Neural cell (in vitro differentiated cells): ENCODE results near the gene CAMK1D. TPM values are rescaled to one million over a fixed set of nuclear protein-coding genes. Genes with fewer than 3 reads are reported as not detected.

ENCODE experiments used
- H2AFZ ChIP-seq: fragments of 200-600, 300-800 bp; sonication (generic), shearing (Covaris generic); 2 replicates; pipeline ENCODE4 v1.6.0; 2014; ENCODE audit warnings: low read depth, mild to moderate bottlenecking, antibody characterized with exemption, low read length, moderate library complexity
- H3F3A ChIP-seq: fragments of 200-600 bp; shearing (Covaris generic); 2 replicates; pipeline ENCODE4 v1.6.1; 2016; ENCODE audit warnings: mild to moderate bottlenecking, moderate library complexity, mixed read lengths, antibody characterized with exemption, low read length; ENCODE audit not compliant: insufficient read depth, poor library complexity, severe bottlenecking
- H3K27ac ChIP-seq: fragments of 200-600, 300-800 bp; sonication (generic), shearing (Covaris generic); 2 replicates; pipeline ENCODE4 v1.5.1; 2014; ENCODE audit warnings: mild to moderate bottlenecking, low read length, moderate library complexity
- H3K27me3 ChIP-seq: fragments of 300-800, 200-600 bp; sonication (generic), shearing (Covaris generic); 2 replicates; pipeline ENCODE4 v1.6.0; 2014; ENCODE audit warnings: mild to moderate bottlenecking, low read depth, low read length, moderate library complexity; ENCODE audit not compliant: insufficient read depth
- H3K36me3 ChIP-seq: fragments of 300-800, 200-600 bp; sonication (generic), shearing (Covaris generic); 2 replicates; pipeline ENCODE4 v1.5.1; 2014; ENCODE audit warnings: mild to moderate bottlenecking, antibody characterized with exemption, low read length, moderate library complexity; ENCODE audit not compliant: insufficient read depth
- H3K4me2 ChIP-seq: fragments of 300-800, 200-600 bp; sonication (generic), shearing (Covaris generic); 2 replicates; pipeline ENCODE4 v1.6.0; 2014; ENCODE audit warnings: mild to moderate bottlenecking, low read length
- H3K4me3 ChIP-seq: fragments of 300-800, 200-600 bp; sonication (generic), shearing (Covaris generic); 2 replicates; pipeline ENCODE4 v1.5.1; 2014; ENCODE audit warnings: mild to moderate bottlenecking, low read length, moderate library complexity
- H3K79me2 ChIP-seq: fragments of 200-600 bp; shearing (Covaris generic); replicated peaks from 2 replicates; pipeline ENCODE4 v1.6.0; 2014; ENCODE audit warnings: mild to moderate bottlenecking, low read length, moderate library complexity; ENCODE audit not compliant: insufficient read depth
- H3K9ac ChIP-seq: fragments of 300-800, 200-600 bp; sonication (generic), shearing (Covaris generic); 2 replicates; pipeline ENCODE4 v1.6.1; 2016; ENCODE audit warnings: mild to moderate bottlenecking, low read length, mixed read lengths
- H3K9me2 ChIP-seq: fragments of 200-600 bp; shearing (Covaris generic); 2 replicates; pipeline ENCODE4 v1.6.1; 2016; ENCODE audit warnings: mild to moderate bottlenecking, low read length, mixed read lengths; ENCODE audit not compliant: insufficient read depth
- H3K9me3 ChIP-seq: fragments of 200-600, 300-800 bp; sonication (generic), shearing (Covaris generic); 2 replicates; pipeline ENCODE4 v1.6.1; 2016; ENCODE audit warnings: mild to moderate bottlenecking, mixed run types, low read length, moderate library complexity, mixed read lengths
- H4K20me1 ChIP-seq: fragments of 200-600 bp; shearing (Covaris generic); 2 replicates; pipeline ENCODE4 v1.6.1; 2016; ENCODE audit warnings: mild to moderate bottlenecking, mixed run types; ENCODE audit not compliant: insufficient read depth
- CTCF ChIP-seq: fragments of 450-650 bp; IDR thresholded peaks from 2 replicates; pipeline ENCODE4 v1.5.1; 2014; ENCODE audit warnings: antibody characterized with exemption, mild to moderate bottlenecking, moderate library complexity; ENCODE audit not compliant: poor library complexity, severe bottlenecking
- EP300 ChIP-seq: fragments of 450-650 bp; conservative IDR thresholded peaks from 2 replicates; pipeline ENCODE4 v1.6.1; 2014; ENCODE audit warnings: antibody characterized with exemption, mild to moderate bottlenecking, moderate library complexity; ENCODE audit not compliant: poor library complexity, severe bottlenecking
- EZH2 ChIP-seq: fragments of 200-600, 300-800 bp; shearing (Covaris generic), sonication (generic); IDR thresholded peaks from 2 replicates; pipeline ENCODE4 v1.6.1; 2014; ENCODE audit warnings: antibody characterized with exemption, low read length, borderline replicate concordance, mild to moderate bottlenecking; ENCODE audit not compliant: insufficient read depth, poor library complexity, severe bottlenecking
- MXI1 ChIP-seq: fragments of 450-650 bp; conservative IDR thresholded peaks from 2 replicates; pipeline ENCODE4 v1.6.1; 2014; ENCODE audit warnings: antibody characterized with exemption, mild to moderate bottlenecking; ENCODE audit not compliant: poor library complexity, severe bottlenecking
- POLR2AphosphoS5 ChIP-seq: IDR thresholded peaks from 2 replicates; pipeline ENCODE4 v1.6.1; 2012
- RAD21 ChIP-seq: fragments of 450-650 bp; conservative IDR thresholded peaks from 2 replicates; pipeline ENCODE4 v1.6.1; 2014; ENCODE audit warnings: antibody characterized with exemption, mild to moderate bottlenecking, moderate library complexity
- REST ChIP-seq: IDR thresholded peaks from 2 replicates; pipeline ENCODE4 v1.6.1; 2012; ENCODE audit warnings: borderline replicate concordance
- SMC3 ChIP-seq: fragments of 450-650 bp; conservative IDR thresholded peaks from 2 replicates; pipeline ENCODE4 v1.6.1; 2014; ENCODE audit warnings: antibody characterized with exemption, mild to moderate bottlenecking, moderate library complexity; ENCODE audit not compliant: poor library complexity
- TAF1 ChIP-seq: IDR thresholded peaks from 2 replicates; pipeline ENCODE4 v1.6.1; 2012; ENCODE audit warnings: low read depth
- polyA plus RNA-seq: library from polyadenylated mRNA; depleted of rRNA; stranded (reverse); fragments of >200 nt; gene quantifications from 2 replicates; pipeline ENCODE4 v1.2.3, GENCODE V29; 2014

Gene CAMK1D
- polyA plus RNA-seq, 1 donor from 2014 or later: 13.8 TPM

GRCh38 chr10:12579954-12580858, 230.9 kb downstream of the CAMK1D start:
- H3K4me3 ChIP-seq: no peak overlapping the region
- no peaks in the 10 kb centered on the region for H3K9me2 ChIP-seq
- H4K20me1 ChIP-seq: no peaks in the 10 kb centered on the region
- no peaks in the 10 kb centered on the region for H3K36me3 ChIP-seq
- no peak for TF ChIP-seq MXI1
- no peak for TF ChIP-seq RAD21
- TF ChIP-seq REST: no peak
- no peak for TF ChIP-seq SMC3
- no peak overlapping the region for H2AFZ ChIP-seq
- H3K27ac ChIP-seq: no peak overlapping the region
- H3K9ac ChIP-seq: no peak overlapping the region
- H3K79me2 ChIP-seq: no peaks in the 10 kb centered on the region
- H3F3A ChIP-seq: no peaks in the 10 kb centered on the region
- H3K4me2 ChIP-seq: no peak overlapping the region
- peaks cover 8% of the 10 kb centered on the region for H3K9me3 ChIP-seq
- H3K27me3 ChIP-seq: no peaks in the 10 kb centered on the region

GRCh38 chr10:12583891-12584595, 234.7 kb downstream of the CAMK1D start:
- H3K9me3 ChIP-seq: no peaks in the 10 kb centered on the region

More at GRCh38 chr10:12583891-12584595, 234.7 kb downstream of the CAMK1D start:
- no peaks in the 10 kb centered on the region for H3K27me3 ChIP-seq
- H3F3A ChIP-seq: no peaks in the 10 kb centered on the region
- no peak overlapping the region for H2AFZ ChIP-seq
- H3K9ac ChIP-seq: no peak overlapping the region
- no peak overlapping the region for H3K4me3 ChIP-seq
- H3K9me2 ChIP-seq: no peaks in the 10 kb centered on the region
- TF ChIP-seq REST (no peak), TAF1 (no peak), EZH2 (no peak), RAD21 (no peak), POLR2AphosphoS5 (no peak), EP300 (no peak), SMC3 (no peak), CTCF (no peak), MXI1 (no peak)
- no peak overlapping the region for H3K27ac ChIP-seq
- H3K79me2 ChIP-seq: no peaks in the 10 kb centered on the region
- H4K20me1 ChIP-seq: no peaks in the 10 kb centered on the region
- no peak overlapping the region for H3K4me2 ChIP-seq
- H3K36me3 ChIP-seq: no peaks in the 10 kb centered on the region
